Measurements from ENCODE around the gene MLPH.
"Not testable (repeated sequence)": the region's sequence is repeated elsewhere in the genome, so short reads cannot be mapped to it uniquely, and the experiment has no call there.

The MLPH gene

DNA sequence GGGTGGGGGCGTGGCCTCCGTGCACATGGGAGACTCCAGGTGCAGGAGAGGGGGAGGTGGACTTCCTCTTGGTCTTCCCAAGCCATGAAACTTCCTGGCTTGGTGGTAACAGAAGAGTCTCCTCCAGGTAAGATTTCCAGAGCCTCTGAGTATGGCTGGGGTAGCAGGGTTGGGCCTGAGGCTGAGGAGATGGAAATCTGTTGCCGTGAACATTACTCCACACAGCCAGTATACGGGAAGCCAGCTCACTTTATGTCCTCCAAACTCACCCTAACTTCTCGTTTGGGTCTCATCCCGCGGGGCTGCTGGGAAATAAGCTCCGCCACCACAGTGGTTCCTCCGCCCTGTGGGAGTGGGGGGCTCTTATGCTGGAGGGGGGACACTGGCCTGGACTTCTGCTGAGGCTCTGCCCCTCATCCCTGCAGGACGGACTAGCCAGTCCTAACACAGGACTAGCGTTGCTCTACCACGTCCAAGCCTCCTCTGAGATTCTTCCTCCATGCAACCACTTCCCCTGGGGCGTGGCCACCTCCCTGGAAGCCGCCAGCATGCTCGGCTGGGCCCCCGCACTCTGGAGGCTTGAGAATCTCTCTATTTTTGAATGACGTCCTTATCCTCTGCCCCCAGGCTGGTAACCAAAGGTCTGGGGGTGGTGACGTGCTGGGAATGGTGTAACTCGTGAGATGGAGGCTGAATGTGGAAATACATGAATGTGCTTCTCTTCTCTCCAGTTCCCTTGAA, 104.3 kb downstream of the MLPH start:
- no peak for DNase-seq

DNA sequence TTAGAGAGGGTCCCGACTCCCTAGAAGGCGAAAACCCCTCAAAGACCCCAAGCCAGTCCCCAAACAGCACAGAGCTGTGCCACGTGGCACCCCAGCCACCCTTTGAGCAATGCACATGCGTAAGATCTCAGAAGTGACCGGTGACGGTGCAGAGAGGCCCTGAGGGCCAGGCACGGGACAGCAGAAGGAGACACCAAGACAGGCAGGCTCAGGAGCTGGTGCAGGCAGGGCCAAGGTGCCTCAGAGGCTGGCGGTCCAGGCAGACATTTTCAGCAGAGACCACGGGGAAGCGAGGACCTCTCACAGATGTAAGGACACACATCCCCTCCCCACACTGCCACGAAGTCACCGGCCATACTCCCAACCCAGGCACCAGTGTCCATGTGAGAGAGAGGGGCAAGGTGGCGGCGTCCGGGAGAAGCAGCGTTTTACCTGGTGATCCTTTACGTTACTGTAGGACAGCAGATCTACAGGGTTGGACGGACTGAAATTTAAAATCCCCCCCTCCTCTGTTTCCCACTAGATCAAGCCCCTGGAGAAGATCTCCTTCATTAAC, 105.5 kb downstream of the MLPH start:
- no peak for DNase-seq

DNA sequence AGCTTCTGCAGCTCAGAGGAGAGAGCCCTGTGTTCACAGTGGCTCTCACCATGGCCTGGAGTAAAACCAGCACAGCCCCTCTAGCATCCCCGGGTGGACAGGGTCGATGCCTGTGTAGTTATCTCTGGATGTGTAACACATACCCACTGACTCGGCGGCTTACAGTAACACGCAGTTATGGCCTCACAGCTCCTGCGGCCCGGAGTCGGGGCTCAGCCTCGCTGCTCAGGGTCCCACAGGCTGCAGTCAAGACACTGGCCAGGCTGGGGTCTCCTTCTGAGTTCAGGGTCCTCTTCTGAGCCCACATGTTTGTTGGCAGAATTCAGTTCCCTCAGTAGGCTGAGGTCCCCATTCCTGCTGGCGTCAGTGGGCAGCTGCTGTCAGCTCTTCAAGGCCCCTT, 106.0 kb downstream of the MLPH start:
- DNase-seq = no peak

DNA sequence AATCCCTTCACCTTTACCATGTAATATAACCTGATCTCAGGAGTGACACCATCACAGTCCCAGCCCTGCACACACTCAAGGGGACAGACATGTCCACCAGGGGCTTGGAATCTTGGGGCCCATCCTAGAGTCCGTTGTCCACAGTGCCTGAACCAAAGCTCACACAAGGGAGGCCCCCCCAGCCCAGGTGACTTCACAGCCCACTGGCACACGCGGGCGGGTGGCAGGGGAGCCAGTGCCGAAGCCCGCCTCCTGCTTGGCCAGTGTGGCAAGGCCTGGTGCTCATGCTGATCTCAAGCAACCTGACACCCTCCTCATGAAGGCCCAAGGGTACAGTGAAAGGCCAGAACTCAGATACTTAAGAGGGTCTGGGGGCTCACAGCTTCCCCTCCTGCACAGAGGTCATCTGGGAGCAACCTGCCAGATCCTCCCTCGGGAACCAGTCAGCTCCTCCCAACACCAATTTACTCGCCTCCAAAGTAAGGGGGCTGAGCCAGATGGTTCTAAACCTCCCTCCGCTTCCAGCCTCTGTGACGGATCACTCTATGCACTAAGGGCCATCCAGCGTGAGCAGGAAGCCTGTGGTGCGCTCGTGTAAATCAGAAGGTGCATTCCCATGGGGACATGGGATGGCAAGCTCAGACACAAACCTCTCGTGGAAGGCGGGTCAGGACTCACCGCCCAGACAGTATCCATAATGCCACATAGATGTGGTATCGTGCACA, 106.7 kb downstream of the MLPH start:
- no peak for DNase-seq

DNA sequence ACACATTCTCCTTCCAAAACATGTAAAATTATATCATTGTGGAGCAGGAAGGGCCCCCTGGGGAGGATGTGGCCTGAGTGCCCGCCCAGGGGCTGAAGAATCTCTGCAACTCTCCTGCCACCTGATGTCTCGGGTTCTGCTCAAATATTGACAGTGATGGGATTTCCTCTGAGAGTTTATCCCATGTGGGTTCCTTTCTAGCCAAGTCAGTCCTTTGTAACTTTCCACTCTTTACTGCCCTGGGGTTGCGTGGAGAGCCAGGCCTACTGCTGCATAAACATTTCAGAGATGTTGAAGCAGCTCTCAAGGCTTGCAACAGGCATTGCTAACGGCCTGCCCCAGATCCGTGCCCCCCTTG, 107.4 kb downstream of the MLPH start:
- no peak for DNase-seq

DNA sequence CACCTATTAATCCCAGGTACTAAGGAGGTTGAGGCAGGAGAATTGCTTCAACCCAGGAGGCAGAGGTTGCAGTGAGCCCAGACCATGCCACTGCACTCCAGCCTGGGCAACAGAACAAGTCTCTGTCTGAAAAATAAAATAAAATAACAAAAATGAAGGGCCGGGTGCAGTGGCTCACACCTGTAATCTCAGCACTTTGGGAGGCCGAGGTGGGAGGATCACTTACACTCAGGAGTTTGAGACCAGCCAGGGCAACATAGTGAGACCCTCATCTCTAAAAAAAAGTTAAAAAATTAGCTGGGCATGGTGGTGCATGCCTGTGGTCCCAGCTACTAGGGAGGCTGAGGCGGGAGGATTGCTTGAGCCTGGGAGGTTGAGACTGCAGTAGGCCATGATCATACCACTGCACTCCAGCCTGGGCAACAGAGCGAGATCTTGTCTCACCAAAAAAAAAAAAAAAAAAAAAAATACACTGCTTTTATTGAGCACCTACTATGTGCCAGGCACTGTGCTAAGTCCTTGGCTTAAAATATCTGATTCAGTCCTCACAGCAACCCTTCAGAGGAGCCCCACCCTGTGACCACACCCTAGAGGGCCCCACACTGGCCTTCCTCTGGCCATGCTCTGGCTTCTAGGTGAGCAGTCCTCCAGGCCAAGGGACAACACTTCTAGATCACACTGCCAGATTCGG, 108.9 kb downstream of the MLPH start:
- not testable (repeated sequence) for DNase-seq

DNA sequence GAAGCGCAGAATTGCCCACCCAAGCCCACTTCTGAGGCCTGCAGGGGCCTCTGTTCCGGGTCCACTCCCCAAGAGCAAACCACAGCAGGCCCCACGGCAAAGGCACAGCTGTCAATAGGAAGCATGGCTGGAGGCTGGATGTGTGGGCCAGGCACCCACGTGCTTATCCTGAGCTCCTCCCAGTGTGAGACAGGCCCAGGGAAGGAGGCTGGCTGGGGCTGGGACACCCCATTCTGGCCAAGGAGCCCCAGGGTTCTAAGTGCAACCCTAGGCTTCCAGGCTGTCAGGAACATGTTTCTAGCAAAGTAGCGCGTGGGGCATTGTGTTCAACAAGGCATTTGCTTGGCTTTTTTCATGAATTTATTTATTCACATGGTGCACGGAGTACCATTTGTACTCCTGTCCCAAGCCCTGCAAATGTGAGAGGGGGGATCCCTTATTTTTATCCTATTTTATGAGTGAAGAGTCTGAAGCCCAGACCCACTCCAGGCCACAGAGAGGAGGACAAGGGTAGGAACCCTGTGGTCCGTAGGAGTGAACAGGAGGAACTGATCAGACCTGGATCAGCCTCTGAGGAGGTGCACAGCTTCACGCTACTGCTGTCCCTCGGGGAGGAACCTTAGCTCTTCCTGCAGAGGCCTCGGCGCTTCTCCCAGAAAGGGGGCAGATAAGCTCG, 109.6 kb downstream of the MLPH start:
- no peak for DNase-seq

DNA sequence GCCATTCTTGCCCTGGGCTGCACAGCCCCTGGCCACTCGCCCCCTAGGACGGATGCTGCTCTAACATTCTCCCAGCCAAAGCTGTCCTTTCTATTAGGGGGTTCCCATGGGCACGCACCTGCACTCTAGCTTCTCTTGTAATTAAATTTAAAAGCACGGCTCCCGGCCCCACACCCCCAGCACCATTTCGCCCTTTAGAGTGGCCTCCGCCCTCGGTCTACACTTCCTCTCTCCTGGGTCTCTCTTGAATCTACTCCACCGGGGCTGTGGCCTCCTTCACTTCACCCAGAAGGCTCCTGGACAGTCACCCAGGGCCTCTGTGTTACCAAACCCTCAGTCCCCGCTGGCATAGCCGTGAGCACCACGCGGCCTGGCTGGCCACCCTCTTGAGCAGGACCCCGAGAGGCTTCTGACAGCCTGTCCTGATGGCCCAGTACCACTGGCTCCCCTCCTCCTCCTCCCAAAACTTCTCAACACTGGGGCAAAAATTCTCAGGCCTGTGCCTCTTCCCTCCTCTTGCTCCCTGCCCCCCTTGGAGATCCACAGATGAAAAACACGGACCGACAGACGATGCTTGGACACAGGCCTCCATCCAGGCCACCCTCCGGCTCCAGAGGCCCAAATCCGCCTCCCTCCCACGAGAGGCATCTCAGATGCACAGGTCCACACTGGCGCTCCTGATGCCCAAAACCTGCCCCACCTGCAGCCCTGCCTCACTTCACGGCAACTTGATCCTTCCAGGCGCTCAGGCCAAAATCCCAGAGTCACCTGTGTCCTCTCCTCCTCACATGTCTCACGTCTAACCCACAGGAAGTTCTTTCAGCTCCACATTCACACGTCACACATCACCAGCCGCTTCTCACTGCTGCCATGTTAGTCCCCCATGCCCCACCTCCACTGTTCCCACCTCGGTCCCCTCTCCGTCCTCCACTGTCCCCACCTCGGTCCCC, 110.4 kb downstream of the MLPH start:
- DNase-seq = no peak

DNA sequence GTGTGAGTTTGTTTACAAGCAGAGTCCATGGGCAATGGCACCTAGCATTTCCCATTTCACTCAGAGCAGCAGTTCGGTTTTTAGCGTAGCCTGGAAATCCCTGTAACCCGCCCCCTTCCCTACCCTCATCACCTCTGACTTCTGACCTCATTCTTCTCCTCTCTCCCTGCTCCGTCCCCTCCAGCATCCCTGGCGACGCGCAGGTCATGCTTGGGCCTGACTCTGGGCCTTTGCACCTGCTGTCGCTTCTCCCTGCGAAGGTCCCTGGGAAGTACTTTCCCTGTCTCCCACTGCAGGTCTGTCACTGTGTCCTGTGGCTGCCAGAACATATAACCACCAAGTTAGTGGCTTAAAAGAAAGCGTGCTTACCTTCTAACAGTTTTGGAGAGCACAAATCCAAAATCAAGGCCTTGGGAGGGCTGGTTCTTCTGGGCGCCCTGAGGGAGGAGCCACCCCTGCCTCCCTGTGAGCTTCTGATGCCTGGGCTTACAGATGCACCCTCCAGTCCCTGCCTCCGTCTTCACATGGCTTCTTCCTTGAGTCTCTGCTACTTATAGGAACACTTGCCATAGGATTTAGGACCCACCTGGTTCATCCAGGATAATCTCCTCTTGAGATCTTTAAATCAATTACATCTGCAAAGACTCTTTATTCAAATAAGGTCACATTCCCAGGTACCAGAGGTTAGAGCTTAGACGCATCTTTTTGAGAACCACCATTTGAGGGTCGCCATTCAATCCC, 111.6 kb downstream of the MLPH start:
- no peak for DNase-seq

DNA sequence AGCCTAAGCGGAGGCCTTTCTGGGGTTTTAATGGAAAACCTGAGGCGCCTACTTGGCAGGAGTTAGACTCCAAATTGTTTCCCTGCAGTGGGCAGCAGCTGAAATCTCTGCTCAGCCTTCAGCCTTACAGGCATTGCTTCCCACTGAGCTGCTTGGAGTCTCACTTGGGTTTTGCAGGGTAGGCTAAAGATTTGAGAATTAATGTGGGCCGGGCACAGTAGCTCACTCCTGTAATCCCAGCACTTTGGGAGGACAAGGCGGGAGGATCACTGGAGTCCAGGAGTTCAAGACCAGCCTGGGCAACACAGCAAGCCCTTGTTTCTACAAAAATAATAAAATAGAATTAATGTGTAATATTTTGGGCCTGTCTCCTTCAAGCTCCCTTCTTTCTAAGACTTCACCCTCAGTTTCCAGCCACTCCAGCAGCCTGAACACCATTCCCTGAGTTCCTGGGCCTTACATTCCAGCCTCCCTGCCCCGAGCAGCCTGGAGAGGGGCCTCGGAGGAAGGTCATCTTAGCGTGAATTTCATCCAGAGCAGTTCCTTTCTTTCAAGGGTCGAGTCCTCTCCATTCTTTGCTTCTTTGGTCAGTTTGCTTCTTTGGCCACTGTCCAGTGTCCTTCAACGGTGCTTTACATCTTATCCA, 112.5 kb downstream of the MLPH start:
- DNase-seq = no peak

DNA sequence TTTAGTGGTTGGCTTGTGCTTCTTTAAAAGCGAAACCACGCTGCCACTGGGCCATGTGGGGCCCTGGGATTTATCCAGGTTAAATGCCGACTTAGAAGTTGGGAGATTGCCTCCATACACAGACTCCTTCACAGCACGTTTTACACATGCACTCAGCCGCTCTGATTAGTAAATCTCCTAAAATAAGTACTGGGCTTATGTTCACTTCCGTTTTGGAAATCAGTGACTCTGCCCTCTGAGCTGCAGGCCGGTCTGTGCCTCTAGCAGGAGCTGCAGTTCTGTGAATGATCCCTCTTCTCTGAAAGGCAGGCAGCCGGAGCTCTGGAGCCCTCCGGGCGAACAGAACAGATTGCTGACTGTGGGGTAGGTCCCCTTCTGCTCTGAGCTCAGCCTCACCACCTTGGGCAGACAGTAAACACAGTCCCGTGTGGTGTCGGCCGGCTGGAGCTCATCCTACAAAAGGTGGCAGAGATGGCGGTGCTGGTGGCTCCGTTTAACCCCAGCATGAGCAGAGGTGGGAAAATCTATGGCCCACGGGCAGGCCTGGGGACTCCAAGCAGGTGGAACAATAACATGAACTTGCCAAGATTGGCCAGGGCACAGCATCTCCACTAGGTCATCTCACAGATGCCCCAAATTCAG, 113.3 kb downstream of the MLPH start:
- no peak for DNase-seq

DNA sequence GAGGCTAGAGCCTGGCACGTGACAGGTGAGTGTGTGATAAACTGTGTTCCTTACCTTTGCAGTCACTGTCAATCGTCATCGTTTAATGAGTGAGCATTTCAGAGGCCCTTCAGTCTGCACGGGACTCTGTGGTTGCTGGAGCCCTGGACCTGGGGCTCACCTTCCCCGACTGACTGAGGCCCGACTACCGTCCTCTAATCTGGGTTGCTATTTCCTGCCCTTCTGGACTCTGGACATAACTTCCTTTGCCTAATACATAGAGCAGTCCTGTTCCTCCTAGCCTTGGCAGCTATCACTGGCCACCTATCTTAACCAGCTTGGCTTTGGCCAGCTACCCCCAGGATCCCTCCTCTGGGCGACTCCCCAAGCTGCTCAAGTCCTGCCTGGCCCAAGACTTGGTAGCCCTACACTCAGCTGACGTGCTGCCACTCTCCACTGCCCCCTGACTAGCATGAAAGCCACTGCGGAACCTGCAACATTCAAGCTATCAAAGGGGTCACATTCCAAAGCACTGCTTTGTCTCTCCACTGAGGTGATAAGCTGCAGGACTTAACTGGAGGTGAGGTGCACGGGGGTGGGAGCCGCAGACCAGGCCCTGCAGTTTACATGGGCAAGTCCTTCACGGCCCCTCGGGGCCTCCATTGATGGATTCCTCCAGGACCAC, 114.5 kb downstream of the MLPH start:
- DNase-seq = no peak

DNA sequence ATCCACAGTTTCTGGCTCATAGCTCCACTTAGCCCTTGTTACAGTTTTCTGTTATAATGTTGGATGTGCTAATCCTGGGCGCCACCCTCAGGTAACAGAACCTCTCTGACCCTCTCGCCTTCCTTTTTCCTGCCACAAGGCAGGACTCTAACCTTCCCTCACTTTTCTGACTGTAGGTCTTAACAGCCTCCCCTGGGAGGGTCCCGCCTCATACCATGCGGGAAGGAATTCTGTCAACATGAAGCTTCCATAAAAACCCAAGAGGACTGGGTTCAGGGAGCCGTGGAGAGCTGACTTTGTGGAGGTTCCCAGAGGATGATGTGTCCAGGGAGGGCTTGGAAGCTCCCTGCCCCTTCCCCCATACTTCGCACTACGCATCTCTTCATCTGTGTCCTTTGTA, 115.4 kb downstream of the MLPH start:
- no peak for DNase-seq

DNA sequence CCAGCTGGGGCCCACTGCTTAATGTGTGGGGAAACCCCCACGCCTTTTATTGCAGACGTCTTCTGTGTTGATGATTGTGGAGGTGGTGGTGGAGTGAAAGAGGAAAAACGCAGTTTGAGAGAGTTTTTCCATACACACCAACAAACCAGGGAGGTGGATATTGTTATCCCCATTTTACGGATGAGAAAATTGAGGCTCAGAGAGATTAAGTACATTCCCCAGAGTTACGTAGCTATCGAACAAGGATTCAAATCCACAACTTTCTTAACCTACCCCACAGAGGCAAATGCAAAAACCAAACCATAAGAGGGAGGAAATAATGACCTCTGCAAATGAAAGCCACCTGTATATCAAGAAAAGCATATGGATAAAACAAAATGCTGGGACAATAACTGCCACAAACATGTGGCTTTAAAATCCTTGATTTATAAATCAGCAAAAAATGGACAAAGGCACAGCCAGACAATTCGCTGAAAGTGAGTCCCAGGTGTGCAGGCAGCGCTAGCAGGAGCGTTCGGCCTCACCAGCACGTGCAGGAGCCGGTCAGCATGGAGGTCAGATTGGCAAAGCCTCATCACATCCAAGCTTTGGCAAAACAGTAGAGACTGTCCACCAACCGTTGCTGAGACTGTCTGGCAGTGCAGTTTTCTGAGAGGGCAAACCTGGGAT, 116.1 kb downstream of the MLPH start:
- DNase-seq = no peak

DNA sequence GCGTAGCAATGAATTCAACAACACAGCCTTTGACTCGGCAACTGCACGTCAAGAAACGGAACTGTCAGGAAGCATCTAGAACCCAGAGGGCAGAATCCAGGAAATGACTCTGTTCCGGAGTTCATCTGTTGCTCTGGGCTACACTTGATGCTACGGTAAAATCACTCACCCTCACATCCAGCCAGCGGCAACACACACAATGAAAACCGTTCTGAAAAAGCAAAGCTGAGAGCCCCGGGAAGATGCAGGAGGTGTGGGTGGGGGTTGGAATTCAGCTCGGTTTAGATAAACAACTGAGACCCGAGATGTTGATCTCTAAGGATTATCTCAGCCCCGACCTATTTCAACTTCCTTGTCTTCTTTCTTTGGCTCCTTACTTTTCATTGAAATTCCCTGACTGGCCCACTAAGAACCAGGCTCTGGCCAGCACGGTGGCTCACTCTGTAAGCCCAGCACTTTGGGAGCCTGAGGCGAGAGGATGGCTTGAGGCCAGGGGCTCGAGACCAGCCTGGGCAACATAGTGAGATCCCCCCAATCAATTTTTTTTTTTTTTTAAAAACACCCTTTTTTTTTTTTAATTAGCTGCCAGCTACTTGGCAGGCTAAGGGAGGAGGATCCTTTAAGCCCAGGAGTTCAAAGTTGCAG, 116.8 kb downstream of the MLPH start:
- peak; percentile 34 for DNase-seq

DNA sequence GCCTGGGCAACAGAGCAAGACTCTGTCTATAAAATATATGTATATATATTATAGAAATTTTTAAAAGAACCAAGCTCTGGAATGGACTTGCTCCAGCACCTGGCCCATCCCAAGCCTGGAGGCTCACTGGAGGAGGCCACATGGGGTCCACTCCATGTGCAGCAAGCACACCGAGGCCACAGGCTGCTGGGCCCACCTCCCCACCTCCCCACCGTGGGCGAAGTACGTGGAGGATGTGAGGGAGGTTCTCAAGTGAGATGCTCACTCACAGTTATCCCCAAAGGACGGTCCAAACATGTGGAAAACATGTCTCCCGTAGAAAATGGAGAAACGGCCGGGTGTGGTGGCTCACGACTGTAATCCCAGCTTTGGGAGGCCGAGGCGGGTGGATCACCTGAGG, 117.3 kb downstream of the MLPH start:
- DNase-seq = no peak

Data from activated CD4-positive, alpha-beta T cell treated with anti-CD3 and anti-CD28 coated beads for 1 hour (primary cell).